ENCODE measurements around the gene CBX3. TPM values are rescaled to one million over a fixed set of nuclear protein-coding genes. Genes with fewer than 3 reads are reported as not detected.

Gene CBX3
- total RNA-seq, 1 donor from 2014 or later = 360 TPM

- Histone ChIP-seq H3F3A (ENCODE audit: low read depth) (no peaks in the 10 kb centered on the region), H3K4me2 (no peak overlapping the region), H2AFZ (replicated peaks) (no peak overlapping the region), H3K27ac (no peak overlapping the region), H3K9ac (no peak overlapping the region), H3K79me2 (ENCODE audit: low read depth) (no peaks in the 10 kb centered on the region), H4K20me1 (ENCODE audit: low read depth) (no peaks in the 10 kb centered on the region), H3K4me3 (no peak overlapping the region), H3K4me1 (no peaks in the 10 kb centered on the region), H3K9me3 (ENCODE audit: low read depth) (no peaks in the 10 kb centered on the region), H3K27me3 (no peaks in the 10 kb centered on the region), H3K36me3 (no peaks in the 10 kb centered on the region)
- no peaks in the 10 kb centered on the region for H3K36me3 Mint-ChIP-seq
- H3K27me3 Mint-ChIP-seq (ENCODE audit: insufficient read depth, low read depth) = peaks cover 3% of the 10 kb centered on the region
- H3K4me1 Mint-ChIP-seq = no peaks in the 10 kb centered on the region
- no peak for DNase-seq (ENCODE audit: low spot score)
- H3K9me3 Mint-ChIP-seq = peaks cover 2% of the 10 kb centered on the region
- no peak for TF ChIP-seq EZH2 (IDR thresholded peaks at IDR 0.05)
- no peak for TF ChIP-seq EZH2phosphoT487 (IDR thresholded peaks at IDR 0.05)
- TF ChIP-seq CTCF (IDR thresholded peaks at IDR 0.05) = no peak
- no peak overlapping the region for H3K27ac Mint-ChIP-seq
- no peak overlapping the region for H3K4me3 Mint-ChIP-seq
Measured at GRCh38 chr7:26233902-26234511, 32.5 kb downstream of the CBX3 start.

GRCh38 chr7:26237035-26237807, 35.7 kb downstream of the CBX3 start:
- H3K36me3 Mint-ChIP-seq = no peaks in the 10 kb centered on the region
- H3K9me3 Mint-ChIP-seq = no peaks in the 10 kb centered on the region
- no peak for TF ChIP-seq EZH2 (IDR thresholded peaks at IDR 0.05)
- no peak for TF ChIP-seq EZH2phosphoT487 (IDR thresholded peaks at IDR 0.05)
- no peaks in the 10 kb centered on the region for H3K27me3 ChIP-seq
- H3F3A ChIP-seq (ENCODE audit: low read depth) = no peaks in the 10 kb centered on the region
- no peaks in the 10 kb centered on the region for H3K79me2 ChIP-seq (ENCODE audit: low read depth)
- no peak overlapping the region for H3K27ac ChIP-seq
- no peak overlapping the region for H3K4me3 Mint-ChIP-seq
- no peak for DNase-seq (ENCODE audit: low spot score)
- no peak overlapping the region for H2AFZ ChIP-seq (replicated peaks)
- H3K36me3 ChIP-seq = no peaks in the 10 kb centered on the region
- H3K27me3 Mint-ChIP-seq (ENCODE audit: insufficient read depth, low read depth) = peaks cover 4% of the 10 kb centered on the region
- no peaks in the 10 kb centered on the region for H4K20me1 ChIP-seq (ENCODE audit: low read depth)
- H3K9ac ChIP-seq = no peak overlapping the region
- H3K4me3 ChIP-seq = no peak overlapping the region
- H3K4me1 ChIP-seq = no peaks in the 10 kb centered on the region
- H3K27ac Mint-ChIP-seq = no peak overlapping the region
- no peak overlapping the region for H3K4me2 ChIP-seq
- H3K4me1 Mint-ChIP-seq = no peaks in the 10 kb centered on the region
- H3K9me3 ChIP-seq (ENCODE audit: low read depth) = no peaks in the 10 kb centered on the region

GRCh38 chr7:26238032-26238431, 36.5 kb downstream of the CBX3 start:
- H3K79me2 ChIP-seq (ENCODE audit: low read depth) = no peaks in the 10 kb centered on the region
- Mint-ChIP-seq H3K27me3 (ENCODE audit: insufficient read depth, low read depth) (peaks cover 4% of the 10 kb centered on the region), H3K27ac (no peak overlapping the region), H3K9me3 (no peaks in the 10 kb centered on the region), H3K4me1 (no peaks in the 10 kb centered on the region), H3K4me3 (no peak overlapping the region), H3K36me3 (no peaks in the 10 kb centered on the region)
- no peaks in the 10 kb centered on the region for H3K9me3 ChIP-seq (ENCODE audit: low read depth)
- no peaks in the 10 kb centered on the region for H4K20me1 ChIP-seq (ENCODE audit: low read depth)
- no peaks in the 10 kb centered on the region for H3F3A ChIP-seq (ENCODE audit: low read depth)
- H3K27me3 ChIP-seq = no peaks in the 10 kb centered on the region
- DNase-seq (ENCODE audit: low spot score) = no peak
- no peak overlapping the region for H3K27ac ChIP-seq
- no peak overlapping the region for H3K9ac ChIP-seq
- no peaks in the 10 kb centered on the region for H3K4me1 ChIP-seq
- TF ChIP-seq EZH2phosphoT487 (IDR thresholded peaks at IDR 0.05) (no peak), EZH2 (IDR thresholded peaks at IDR 0.05) (no peak), CTCF (IDR thresholded peaks at IDR 0.05) (no peak)
- no peaks in the 10 kb centered on the region for H3K36me3 ChIP-seq
- no peak overlapping the region for H3K4me3 ChIP-seq
- no peak overlapping the region for H2AFZ ChIP-seq (replicated peaks)
- no peak overlapping the region for H3K4me2 ChIP-seq

GRCh38 chr7:26245150-26245549, 43.6 kb downstream of the CBX3 start:
- no peaks in the 10 kb centered on the region for H3K79me2 ChIP-seq (ENCODE audit: low read depth)
- no peaks in the 10 kb centered on the region for H3K36me3 Mint-ChIP-seq
- H3F3A ChIP-seq (ENCODE audit: low read depth) = no peaks in the 10 kb centered on the region
- no peak for DNase-seq (ENCODE audit: low spot score)
- H3K4me3 Mint-ChIP-seq = no peak overlapping the region
- H3K4me1 ChIP-seq = no peaks in the 10 kb centered on the region
- no peak overlapping the region for H2AFZ ChIP-seq (replicated peaks)
- H3K27me3 ChIP-seq = no peaks in the 10 kb centered on the region
- H3K9me3 ChIP-seq (ENCODE audit: low read depth) = no peaks in the 10 kb centered on the region
- no peaks in the 10 kb centered on the region for H4K20me1 ChIP-seq (ENCODE audit: low read depth)
- no peak overlapping the region for H3K27ac ChIP-seq
- peaks cover 3% of the 10 kb centered on the region for H3K27me3 Mint-ChIP-seq (ENCODE audit: insufficient read depth, low read depth)
- H3K36me3 ChIP-seq = no peaks in the 10 kb centered on the region
- no peak overlapping the region for H3K4me3 ChIP-seq
- H3K9me3 Mint-ChIP-seq = no peaks in the 10 kb centered on the region
- no peak overlapping the region for H3K9ac ChIP-seq
- TF ChIP-seq CTCF (IDR thresholded peaks at IDR 0.05) (no peak), EZH2 (IDR thresholded peaks at IDR 0.05) (no peak), EZH2phosphoT487 (IDR thresholded peaks at IDR 0.05) (no peak)
- no peak overlapping the region for H3K4me2 ChIP-seq
- H3K4me1 Mint-ChIP-seq = no peaks in the 10 kb centered on the region
- H3K27ac Mint-ChIP-seq = no peak overlapping the region

Data from neural progenitor cell (in vitro differentiated cells).